ENCODE data around the gene OR5H14. TPM values are rescaled to one million over a fixed set of nuclear protein-coding genes. Genes with fewer than 3 reads are reported as not detected.

Gene OR5H14
- total RNA-seq, 1 experiment from 2014 or later, result not detected

- H3K9me3 Mint-ChIP-seq, result peaks cover 43 to 52% of the 10 kb centered on the region in 2 experiments
- H3K9ac ChIP-seq (ENCODE audit: extremely low read depth, insufficient read length, low read length), result no peak overlapping the region
- H2BK20ac ChIP-seq (ENCODE audit: low read depth, low read length, poor library complexity, severe bottlenecking), result no peak overlapping the region
- no peak overlapping the region for H2BK12ac ChIP-seq (ENCODE audit: insufficient read length, low read depth, low read length)
- H4K5ac ChIP-seq (ENCODE audit: insufficient read length, low read depth, low read length), result no peak overlapping the region
- H3K4me2 ChIP-seq (ENCODE audit: insufficient read depth, insufficient read length, low read length), result no peak overlapping the region
- H3K27ac ChIP-seq (ENCODE audit: insufficient read length, low read depth, low read length), result no peak overlapping the region
- DNase-seq, result no peak
- peaks cover 2% of the 10 kb centered on the region for H3K27me3 Mint-ChIP-seq (ENCODE audit: low read depth)
- H3K23me2 ChIP-seq (ENCODE audit: insufficient read length, low read depth, low read length, poor library complexity, severe bottlenecking), result no peaks in the 10 kb centered on the region
- no peak overlapping the region for H3K4me3 Mint-ChIP-seq
- H3K23ac ChIP-seq (ENCODE audit: insufficient read length, low read depth, low read length), result no peak overlapping the region
- H2BK120ac ChIP-seq (ENCODE audit: low read depth, low read length, poor library complexity, severe bottlenecking), result no peak overlapping the region
- H3K18ac ChIP-seq (ENCODE audit: insufficient read length, low read depth, low read length), result no peak overlapping the region
- H4K20me1 ChIP-seq (ENCODE audit: control insufficient read depth, insufficient read depth, insufficient read length), result no peaks in the 10 kb centered on the region
- H2BK15ac ChIP-seq (ENCODE audit: low read depth, low read length), result no peak overlapping the region
- no peak overlapping the region for H3K56ac ChIP-seq (ENCODE audit: insufficient read length, low read depth, low read length)
- H3T11ph ChIP-seq (ENCODE audit: low read length), result no peak overlapping the region
- H3K14ac ChIP-seq (ENCODE audit: insufficient read depth, low read length), result no peak overlapping the region
- H4K8ac ChIP-seq (replicated peaks; ENCODE audit: insufficient read length, low read depth, low read length), result no peak overlapping the region
- H2AK5ac ChIP-seq (ENCODE audit: insufficient read length, low read length), result no peak overlapping the region
- no peaks in the 10 kb centered on the region for H3K79me2 ChIP-seq (ENCODE audit: insufficient read depth, low read length)
- peaks cover 4% of the 10 kb centered on the region for H3K9me3 ChIP-seq (ENCODE audit: control insufficient read depth, low read depth, low read length)
- no peak overlapping the region for H2BK5ac ChIP-seq (ENCODE audit: insufficient read length, low read length)
- no peak overlapping the region for H3K27ac Mint-ChIP-seq
- H2AFZ ChIP-seq (ENCODE audit: low read length), result no peak overlapping the region
- no CpG with 5 or more reads among the region's 7 CpGs for WGBS (ENCODE audit: extremely low coverage, insufficient read length, low lambda C conversion rate)
- H3K4me1 Mint-ChIP-seq, result no peaks in the 10 kb centered on the region
- H3K4ac ChIP-seq (ENCODE audit: low read depth, low read length), result no peak overlapping the region
- no peaks in the 10 kb centered on the region for H3K27me3 ChIP-seq (ENCODE audit: insufficient read depth, low read length)
- no peaks in the 10 kb centered on the region for H3K4me1 ChIP-seq (ENCODE audit: insufficient read depth, low read length)
- peaks cover 20 to 51% (median 42%) of the 10 kb centered on the region in 3 experiments for H3K36me3 Mint-ChIP-seq (ENCODE audit: insufficient read depth in 1 of 3, low read depth in 3 of 3)
- H3K79me1 ChIP-seq (ENCODE audit: insufficient read depth, low read depth, low read length, poor library complexity, severe bottlenecking), result no peaks in the 10 kb centered on the region
- no peak for TF ChIP-seq CTCF (conservative IDR thresholded peaks at IDR 0.05)
- no peak overlapping the region for H4K91ac ChIP-seq (ENCODE audit: insufficient read length, low read depth, low read length)
Observed at GRCh38 chr3:98172621-98173020, 25.3 kb downstream of the OR5H14 start.

Data from H9 (cell line).